Fibroblast of skin of right biceps (primary cell): Measurements from ENCODE around the gene ZNF780B.
A peak's percentile ranks its signal among the peaks of the same experiment; 100 is the strongest.

Source experiments
- DNase-seq: peaks from one replicate; pipeline ENCODE4 v3.0.0-alpha.2; 2013

ZNF780B gene

DNA sequence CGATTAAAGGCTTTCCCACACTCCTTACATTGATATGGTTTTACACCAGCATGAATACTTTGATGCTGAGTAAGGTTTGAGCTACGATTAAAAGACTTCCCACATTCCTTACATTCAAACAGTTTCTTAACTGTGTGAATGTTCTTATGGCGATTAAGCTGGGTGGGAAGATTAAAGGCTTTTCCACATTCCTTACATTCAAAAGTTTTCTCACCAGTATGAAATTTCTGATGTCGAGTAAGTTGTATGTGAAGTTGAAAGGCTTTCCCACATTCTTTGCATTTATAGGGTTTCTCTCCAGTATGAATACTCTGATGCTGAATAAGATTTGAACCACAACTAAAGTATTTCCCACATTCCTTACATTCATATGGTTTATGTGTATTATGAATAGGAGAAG, 20.0 kb downstream of the ZNF780B start:
- DNase-seq: peak; percentile 27

DNA sequence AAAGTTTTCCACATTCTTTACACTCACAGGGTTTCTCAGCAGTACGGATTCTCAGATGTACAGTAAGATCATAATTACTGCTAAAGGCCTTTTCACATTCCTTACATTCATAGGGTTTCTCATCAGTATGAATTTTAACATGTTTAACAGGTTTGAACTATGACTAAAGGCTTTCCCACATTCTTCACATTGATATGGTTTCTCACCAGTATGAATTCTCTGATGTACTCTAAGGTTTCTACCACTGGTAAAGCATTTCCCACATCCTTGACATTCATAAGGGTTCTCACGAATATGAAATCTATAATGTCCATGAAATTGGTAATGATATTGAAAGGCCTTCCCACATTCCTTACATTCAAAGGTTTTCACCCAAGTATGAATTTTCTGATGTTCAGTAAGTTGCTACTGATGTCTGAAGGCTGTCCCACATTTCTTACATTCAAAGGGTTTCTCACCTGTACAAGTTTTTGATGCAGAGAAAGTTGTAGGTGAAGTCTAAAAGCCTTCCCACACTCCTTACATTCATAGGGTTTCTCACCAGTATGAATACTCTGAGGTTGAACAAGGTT, 22.0 kb downstream of the ZNF780B start:
- DNase-seq: no peak

DNA sequence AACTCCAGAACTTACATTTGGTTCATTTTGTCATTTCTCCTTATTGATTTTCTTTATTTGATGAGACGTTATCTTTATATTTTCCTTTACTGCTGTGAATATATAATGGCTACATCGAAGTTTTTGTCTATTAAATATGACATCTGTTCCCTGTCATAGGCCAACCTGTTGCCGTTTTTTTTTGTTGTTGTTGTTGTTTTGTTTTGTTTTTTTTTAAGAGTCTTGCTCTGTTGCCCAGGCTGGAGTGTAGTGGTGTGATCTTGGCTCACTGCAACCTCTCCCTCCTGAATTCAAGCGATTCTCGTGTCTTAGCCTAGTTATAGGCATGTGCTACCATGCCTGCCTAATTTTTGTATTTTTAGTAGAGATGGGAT, 29.4 kb downstream of the ZNF780B start:
- DNase-seq: no peak

DNA sequence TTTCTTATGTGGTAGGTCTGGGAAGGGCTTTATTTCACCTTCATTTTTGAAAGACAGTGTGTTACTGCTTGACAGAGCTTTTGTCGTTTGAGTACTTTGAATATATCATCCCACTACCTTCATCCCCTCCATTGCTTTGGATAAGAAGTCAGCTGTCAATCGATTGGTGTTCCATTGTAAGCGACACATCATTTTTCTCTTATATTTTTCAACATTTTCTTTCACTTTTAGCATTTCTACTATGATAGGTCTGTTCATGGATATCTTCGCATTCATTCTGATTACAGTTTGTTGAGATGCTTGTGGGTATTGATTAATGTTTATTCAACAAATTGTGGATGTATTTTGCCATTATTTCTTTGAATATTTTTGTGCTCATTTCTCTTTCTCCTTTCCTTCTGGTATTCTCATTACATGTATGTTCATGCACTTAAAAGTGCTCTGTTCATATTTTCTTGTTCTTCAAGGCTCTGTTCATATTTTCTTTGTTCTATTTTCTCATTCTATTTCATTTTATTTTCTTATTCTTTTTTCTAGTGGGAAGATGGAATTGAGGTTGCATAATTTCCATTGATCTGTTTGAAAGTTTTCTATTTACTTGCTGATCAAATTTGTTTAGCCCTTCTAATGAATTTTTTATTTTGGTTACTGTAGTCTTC, 30.0 kb downstream of the ZNF780B start:
- DNase-seq: no peak

DNA sequence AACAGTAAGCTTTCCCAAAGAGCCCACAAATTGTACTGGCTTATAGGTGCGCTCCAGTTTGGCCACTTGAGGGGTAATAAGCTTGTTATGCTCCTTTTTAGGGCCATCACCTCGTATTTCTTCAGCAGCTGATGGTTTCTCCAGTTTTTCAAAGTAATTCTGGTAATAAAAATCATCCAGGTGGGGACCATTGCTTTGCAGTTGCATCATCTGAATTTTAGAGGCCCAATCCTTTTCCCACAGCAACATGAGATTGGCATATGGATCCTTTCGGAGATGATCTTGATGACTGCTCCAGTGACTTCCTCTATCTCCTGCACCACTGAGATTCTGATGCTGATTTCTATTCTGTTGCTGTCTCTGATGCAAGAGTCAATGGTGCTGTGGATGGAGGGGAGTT, 32.1 kb downstream of the ZNF780B start:
- no peak for DNase-seq

DNA sequence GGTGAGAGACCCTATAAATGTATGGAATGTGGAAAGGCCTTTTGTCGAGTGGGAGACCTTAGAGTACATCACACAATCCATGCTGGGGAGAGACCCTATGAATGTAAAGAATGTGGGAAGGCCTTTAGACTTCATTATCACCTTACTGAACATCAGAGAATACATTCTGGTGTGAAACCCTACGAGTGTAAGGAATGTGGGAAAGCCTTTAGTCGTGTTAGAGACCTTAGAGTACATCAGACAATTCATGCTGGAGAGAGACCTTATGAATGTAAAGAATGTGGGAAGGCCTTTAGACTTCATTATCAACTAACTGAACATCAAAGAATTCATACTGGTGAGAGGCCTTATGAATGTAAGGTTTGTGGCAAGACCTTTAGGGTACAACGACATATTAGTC, 42.0 kb downstream of the ZNF780B start:
- no peak for DNase-seq

DNA sequence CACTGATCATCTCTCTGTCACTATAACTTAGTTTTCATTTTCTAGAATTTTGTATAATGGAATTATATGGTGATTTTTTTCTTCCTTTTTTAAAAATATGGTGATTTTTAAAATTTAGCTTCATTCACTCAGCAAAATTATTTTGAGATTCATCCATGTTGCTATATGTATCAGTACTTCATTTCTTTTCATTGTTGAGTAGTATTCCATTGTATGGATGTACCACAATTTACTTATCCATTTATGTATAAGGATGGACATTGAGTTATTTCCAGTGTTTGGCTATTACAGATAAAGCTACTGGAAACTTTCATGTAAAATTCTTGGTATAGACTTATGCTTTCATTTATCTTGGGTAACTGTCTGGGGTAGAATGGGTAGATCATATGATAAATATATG, 46.4 kb downstream of the ZNF780B start:
- DNase-seq: no peak

DNA sequence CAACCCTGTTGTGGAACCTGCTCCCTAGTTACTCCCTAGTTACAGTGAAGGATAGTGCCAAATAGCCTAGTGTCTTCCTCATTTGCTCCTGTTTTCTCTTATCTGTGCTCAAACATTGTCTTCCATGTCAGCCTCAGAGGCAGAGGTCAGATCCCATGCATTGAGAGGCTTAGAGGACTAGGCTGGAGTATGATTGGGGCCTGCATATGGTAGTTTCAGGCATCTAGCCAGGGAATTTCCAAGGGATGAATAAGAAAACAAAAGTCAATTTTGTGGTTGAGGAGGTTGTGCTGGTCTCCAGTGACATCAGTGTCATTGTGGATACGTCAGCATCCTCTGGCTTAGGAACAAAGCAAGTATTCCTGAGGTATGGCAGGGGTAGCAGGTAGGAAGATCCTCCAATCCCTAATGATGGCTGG, 49.7 kb downstream of the ZNF780B start:
- DNase-seq: peak; percentile 81

DNA sequence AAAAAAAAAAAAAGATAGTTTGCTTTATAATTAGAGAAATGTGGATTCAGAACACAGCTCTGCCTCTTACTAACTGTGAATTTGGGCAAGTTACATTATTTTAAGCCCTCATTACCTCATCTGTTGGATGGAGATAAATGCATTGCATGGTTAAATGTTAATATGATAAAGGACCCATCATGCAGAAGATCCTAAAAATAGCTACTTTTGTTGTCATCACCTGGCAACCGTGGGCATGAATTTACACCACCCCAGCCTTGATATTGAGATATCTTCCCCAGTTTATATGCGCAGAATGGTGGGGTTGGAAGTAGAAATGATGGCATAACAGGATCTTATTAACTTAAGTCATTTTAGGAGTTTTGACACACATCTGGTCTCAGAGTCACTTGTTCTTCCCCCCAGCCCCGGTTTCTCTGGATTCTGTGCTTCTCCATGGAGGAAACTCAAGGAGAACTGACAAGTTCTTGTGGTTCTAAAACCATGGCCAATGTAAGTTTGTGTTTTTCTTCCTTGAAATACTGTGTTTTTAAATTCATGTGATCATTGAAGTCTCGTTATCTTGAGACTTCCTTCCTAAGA, 50.2 kb downstream of the ZNF780B start:
- DNase-seq: no peak

DNA sequence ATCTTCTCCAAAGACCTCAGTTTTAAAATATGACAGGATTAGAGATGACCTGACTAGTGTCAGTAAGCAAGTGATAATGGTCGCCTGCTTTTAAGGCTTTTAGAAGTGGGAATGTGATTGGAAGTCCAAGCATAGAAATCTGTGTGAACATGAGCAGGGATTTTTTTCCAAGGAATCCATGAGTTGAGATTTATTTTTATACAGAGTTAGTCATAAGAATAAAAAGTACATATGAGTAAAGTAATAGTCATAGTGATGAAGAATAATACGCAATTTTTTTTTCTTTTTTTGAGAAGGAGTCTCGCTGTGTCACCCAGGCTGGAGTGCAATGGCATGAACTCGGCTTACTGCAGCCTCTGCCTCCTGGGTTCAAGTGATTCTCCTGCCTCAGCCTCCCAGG, 57.5 kb downstream of the ZNF780B start:
- peak; percentile 39 for DNase-seq

DNA sequence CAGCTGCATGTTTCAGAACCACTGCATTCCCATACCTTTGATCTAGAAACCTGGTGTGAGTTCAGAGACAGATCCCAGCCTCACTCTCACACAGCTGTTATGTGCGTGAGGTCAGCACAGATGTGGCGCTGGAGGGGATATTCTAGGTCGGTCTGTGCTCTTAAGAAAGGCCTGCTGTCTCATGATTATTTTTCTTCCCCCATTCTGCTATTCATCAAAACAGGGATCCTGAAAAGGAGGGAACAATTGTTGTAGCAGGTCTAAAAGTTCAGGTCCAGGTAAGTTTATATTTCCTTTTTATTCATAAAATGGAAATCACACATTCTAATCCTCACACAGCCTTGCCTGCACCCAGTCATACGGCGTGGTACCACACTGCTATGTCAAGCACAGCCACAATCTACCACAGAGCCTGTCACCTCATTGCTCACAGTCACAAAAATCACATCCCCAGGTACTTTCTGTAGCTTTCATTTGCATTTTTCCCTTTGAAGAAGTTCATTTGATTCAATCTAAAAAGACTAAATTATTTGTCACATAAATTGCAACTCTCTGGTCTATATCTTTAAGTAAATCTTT, 58.3 kb downstream of the ZNF780B start:
- no peak for DNase-seq

DNA sequence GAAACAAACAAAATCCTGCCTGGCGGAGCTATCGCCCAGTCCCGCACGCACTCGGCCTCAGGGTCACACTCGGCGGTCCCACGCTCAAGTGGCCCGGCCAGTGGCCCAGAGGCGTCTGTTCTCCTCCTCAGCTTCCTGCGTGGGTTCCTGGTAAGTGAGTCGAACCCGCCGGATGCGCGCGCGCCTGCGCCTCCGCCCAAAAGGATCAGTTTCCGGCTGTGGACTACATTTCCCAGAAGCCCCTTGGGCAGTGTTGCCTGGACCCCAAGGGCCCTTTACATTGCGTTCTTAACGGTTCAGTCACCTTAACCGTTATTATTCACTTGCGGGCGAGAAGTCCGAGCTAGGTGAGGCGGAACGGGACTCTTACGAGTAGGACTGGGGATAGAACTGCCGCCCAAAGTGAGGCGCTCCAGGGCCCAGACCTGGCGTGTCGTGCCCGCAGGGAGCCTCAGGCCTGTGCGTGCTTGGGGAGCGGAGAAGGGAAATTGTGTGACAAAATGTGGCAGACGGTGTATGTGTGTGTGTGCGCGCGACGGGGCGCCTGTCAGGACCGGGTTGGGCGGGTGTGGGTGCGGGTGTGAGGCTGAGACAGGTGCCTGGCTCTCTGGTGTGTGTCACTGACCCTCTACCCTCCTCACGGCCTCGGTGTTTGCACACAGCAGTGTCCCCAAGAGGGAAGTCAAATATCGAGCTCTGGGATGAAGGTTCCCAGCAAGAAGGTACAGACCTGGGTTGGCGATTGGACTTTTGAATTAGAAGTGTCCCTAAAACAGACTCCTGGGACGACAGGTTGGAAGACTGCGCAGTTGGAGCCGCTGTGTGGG, 59.0 kb downstream of the ZNF780B start, which contains the start of gene ZNF546:
Gene ZNF546 (plus strand): TSS at position 250 of the 827 bp plus-strand sequence. CDS start 1,267 bp downstream, outside the sequence.
- peak; percentile 89 for DNase-seq

DNA sequence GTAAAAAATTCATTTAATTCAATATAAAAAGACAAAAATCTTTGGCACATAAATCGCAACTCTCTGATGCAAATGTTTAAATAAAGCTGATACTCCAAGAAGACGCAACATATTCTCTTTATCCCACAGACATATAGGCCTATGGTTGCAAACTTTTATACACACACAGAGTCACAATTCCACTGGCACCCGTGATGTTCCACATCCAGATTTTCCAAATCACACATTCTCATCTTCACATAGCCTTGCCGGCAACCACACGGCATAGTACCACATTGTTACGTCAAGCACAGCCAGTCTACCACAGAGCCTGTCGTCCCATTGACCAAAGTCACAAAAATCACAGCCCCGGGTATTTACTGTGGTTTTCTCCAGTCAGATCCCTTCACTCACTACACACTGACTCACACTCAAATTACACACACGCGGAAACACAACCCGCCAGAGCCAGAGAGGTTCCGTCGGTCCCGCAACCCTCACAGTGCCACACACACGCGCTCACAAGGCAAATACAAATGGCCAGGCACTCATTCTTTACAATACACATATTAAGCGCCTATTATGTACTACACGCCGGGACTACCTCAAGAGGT, 59.7 kb downstream of the ZNF780B start:
- DNase-seq: peak; percentile 68

DNA sequence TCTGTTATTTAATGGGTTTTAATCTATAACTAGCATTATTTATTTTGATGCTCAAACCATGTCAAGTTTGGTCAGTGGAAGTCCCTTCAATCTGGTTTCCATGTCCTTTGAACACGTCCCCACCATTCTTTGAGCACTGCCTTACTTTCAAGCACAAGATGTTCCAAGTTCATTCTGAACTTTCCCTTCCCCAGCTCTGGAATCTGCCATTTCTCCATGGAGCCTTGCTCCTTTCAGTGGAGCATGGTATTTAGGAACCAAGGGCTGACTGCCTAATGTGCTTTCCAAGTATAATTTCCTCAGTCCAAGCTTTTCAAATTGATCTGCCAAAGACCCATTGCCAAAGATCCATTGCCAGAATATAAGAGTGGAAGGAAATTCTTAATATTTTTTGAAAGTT, 60.2 kb downstream of the ZNF780B start:
- DNase-seq: no peak

DNA sequence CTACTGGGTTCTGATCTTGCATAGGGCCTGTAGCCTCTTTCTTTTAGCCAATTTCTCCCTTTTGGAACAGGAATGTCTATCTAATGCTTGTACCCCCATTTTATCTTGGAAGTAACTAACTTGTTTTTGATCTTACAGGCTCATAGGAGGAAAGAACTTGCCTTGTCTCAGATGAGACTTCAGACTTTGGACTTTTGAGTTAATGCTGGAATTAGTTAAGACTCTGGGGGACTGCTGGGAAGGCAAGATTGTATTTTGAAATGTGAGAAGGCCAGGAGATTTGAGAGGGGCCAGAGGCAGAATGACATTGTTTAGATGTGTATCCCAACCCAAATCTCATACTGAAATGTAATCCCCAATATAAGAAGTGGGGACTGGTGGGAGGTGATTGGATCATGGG, 61.7 kb downstream of the ZNF780B start:
- no peak for DNase-seq

DNA sequence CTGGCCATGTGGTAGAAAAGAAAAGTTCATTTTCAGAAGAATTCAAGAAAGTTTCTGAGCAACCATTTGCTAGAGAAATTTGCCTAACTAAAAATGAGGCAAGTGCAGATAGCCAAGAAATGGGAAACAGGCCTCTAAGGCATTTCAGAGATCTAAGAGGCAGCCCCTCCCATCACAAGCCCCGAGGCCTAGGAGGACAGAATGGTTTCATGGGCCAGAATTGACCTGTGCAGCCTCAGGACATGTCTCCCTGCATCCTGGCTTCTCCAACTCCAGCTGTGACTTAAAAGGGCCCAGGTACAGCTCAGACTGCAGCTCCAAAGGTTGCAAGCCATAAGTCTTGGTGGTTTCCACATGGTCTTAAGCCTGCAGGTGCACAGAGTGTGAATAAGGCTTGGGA, 62.4 kb downstream of the ZNF780B start:
- DNase-seq: no peak

DNA sequence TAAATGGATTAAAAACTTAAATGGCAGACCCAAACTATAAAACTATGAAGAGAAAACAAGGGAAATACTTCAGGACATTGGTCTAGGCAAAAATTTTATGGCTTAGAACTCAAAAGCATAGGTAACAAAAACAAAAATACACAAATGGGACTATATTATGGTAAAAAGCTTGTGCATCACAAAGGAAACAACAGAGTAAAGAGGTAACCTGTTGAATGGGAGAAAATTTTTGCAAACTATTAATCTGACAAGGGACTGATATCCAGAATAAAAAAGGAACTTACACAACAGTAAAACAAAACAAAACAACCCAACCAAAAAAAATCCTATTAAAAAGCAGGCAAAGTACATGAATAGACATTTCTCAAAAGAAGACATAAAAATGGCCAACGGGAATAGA, 68.4 kb downstream of the ZNF780B start:
- DNase-seq: no peak

DNA sequence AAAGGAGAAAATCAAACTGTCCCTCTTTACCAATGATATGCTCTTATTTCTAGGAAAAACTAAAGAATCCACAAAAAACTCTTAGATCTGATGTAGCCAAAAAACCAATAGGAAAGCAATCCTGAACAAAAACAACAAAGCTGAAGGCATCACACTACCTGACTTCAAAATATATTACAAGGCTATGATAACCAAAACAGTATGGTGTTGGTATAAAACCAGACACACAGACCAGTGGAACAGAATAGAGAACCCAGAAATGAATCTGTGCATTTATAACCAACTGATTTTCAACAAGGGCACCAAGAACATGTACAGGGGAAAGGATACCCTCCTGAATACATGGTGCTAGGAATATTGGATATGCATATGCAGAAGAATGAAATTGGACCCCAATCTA, 68.9 kb downstream of the ZNF780B start:
- DNase-seq: no peak

DNA sequence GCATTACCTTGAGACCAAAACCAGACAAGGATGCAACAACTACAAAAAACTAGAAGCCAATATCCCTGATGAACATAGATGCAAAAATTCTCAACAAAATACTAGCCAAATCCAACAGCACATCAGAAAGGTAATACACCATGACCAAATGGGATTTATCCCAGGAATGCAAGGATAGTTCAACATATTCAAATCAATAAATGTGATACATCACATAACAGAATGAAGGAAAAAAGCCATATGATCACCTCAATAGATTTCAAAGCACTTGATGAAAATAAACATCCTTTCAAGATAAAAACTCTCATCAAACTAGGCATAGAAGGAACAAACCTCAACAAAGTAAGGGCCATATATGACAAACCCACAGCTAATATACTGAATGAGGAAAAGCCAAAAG, 69.4 kb downstream of the ZNF780B start:
- DNase-seq: no peak

DNA sequence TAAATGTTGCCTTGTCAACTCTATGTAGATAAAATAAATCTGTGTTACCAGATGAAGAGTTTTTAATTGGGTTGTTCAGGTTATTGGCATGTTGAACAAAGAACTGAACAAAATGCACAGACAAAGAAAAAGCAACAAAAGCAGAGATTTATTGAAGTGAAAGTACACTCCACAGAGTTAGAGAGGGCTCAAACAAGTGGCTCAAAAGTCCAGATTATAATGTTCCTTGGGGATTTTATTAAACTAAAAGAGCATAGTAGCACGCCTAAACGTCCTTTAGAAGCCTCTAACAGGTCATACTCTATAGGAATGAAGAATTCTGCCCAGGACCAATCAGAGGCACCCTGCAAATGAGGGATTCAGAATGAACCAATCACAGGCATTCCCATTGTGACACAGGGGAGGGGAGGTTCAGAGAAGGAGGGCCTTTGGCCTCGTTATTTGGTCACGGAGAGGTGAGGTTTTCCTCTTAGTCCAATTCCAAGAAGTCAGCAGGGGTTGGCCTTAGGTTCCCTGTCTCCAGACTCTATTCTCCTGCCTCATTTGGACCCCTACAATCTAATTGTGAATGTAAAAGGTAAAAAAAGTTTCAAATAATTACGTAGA, 72.2 kb downstream of the ZNF780B start:
- DNase-seq: no peak

DNA sequence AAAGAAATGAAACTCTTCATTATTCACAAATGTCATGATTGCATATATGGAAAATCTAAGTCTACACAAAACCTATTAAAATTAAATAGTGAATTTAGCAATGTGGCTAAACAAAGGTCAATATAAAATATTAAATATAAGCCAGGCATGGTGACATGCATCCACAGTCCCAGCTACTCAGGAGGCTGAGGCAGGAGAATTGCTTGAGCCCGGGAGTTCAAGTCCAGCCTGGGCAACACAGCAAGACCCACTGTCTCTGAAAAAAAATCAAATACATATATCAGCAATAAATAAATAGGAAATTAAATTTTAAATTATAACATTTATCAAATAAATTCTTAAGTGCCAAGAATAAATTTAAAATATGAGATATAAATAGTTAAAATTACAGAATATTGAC, 73.1 kb downstream of the ZNF780B start:
- DNase-seq: no peak
